ENCODE data around the gene MYOD1. TPM values are rescaled to one million over a fixed set of nuclear protein-coding genes. Genes with fewer than 3 reads are reported as not detected.

MYOD1 gene
- total RNA-seq, 1 donor from 2014 or later: not detected

DNA sequence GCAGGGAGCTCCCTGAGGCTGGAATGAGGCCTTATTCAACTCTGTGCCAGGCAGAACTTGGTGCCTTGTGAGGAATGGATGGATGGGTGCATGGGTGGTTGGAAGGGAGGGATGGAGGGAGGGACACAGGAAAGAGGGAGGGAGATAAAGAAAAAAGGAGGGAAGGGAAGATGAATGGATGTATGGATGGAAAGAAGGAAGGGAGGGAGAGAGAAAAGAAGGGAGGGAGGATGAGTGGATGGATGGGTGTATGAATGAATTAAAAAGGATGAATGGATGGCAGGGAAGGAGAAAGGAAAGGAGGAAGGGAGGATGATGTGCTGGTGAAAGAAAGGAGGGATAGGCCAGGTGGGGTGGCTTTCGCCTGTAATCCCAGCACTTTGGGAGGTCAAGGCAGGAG lies 49.8 kb downstream of the MYOD1 start:
- no peak for DNase-seq (ENCODE audit: low read depth in 2 of 2)

DNA sequence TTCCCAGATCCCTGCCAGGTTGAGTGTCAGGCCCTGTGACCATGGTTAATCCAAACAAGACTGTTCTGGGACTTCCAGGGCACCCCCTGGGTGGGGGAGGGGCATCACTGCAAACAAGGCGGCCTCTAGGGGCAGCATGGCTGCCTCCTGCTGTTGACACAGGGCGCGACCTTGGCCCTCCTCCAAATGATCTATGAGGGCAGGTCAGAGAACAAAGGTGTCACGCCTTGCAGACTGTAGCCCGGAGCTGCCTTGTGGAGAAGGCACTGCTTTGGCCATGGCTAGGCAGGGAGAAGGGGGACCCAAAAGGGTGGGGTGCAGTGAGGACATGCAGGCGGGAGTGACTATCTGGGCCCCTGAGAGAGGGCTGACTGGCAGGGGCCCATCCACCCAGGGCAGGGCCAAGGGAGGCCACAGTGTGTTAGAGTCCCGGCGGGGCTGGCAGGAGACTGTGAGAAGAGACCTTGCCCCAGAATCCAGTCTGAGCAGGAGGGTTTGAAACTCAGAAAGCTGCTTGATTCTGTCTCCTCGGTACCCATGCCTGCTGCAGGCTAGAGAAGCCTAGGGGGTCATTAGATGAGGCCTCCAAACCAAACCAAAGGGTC lies 50.8 kb downstream of the MYOD1 start:
- DNase-seq (ENCODE audit: low read depth in 2 of 2): no peak

DNA sequence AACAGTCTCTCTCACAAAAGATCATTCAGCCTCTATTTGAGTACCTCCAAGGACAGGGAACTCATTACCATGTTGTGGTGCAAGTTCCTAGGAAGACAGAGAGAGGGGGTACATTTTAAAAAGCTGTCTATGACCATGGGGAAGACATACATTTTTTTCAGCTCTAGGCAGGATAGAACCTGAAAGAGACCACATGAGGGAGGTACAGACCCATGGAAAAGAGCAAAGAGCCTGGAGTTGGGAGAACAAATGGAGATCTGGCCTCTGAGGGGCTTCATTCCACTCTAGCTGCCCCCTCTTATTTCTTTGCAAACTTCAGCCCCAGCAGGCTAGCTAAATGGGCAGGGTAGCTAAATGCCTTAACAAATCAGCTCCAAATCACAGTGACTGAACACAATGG lies 51.5 kb downstream of the MYOD1 start:
- DNase-seq (ENCODE audit: low read depth in 2 of 2): no peak

DNA sequence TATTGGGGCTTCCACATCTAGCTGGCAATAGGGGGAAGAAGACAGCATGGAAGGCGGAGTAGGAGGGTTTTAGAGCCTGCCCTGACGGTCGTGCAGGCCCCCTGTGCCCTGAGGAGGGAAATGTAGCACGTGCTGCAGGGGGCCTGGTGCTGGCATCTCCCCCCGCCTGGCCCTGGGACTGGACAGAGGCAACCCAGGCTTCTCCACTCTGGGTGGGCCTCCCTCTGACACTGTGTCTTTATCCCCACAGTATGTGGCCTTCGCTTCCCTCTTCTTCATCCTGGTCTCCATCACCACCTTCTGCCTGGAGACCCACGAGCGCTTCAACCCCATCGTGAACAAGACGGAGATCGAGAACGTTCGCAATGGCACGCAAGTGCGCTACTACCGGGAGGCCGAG lies 52.0 kb downstream of the MYOD1 start:
- DNase-seq (ENCODE audit: low read depth in 2 of 2): no peak

Other genes starting within 250 kb of the MYOD1 start
- gene ABCC8, start 242.7 kb upstream of the MYOD1 start, total RNA-seq: not detected in 2 replicates
- not detected in 2 replicates for gene USH1C, start 175.2 kb upstream of the MYOD1 start, total RNA-seq
- gene OTOG, start 172.3 kb upstream of the MYOD1 start, total RNA-seq: not detected in 2 replicates
- gene KCNC1, start 15.2 kb downstream of the MYOD1 start, total RNA-seq: not detected in 2 replicates